ENCODE data around the gene CMTR1.

The CMTR1 gene

GRCh38 chr6:37513576-37513975 is 80.6 kb downstream of the CMTR1 start:
- no peak overlapping the region for H3K4me3 ChIP-seq (ENCODE audit: low read length)
- TF ChIP-seq CTCF (conservative IDR thresholded peaks at IDR 0.05; ENCODE audit: low read depth, low read length), result no peak
- DNase-seq (ENCODE audit: low read depth), result no peak

- no peak for TF ChIP-seq CTCF (conservative IDR thresholded peaks at IDR 0.05; ENCODE audit: low read depth, low read length)
- no peak overlapping the region for H3K4me3 ChIP-seq (ENCODE audit: low read length)
- no peak for DNase-seq (ENCODE audit: low read depth)
Measured at GRCh38 chr6:37514321-37514771, 81.3 kb downstream of the CMTR1 start.

DNA sequence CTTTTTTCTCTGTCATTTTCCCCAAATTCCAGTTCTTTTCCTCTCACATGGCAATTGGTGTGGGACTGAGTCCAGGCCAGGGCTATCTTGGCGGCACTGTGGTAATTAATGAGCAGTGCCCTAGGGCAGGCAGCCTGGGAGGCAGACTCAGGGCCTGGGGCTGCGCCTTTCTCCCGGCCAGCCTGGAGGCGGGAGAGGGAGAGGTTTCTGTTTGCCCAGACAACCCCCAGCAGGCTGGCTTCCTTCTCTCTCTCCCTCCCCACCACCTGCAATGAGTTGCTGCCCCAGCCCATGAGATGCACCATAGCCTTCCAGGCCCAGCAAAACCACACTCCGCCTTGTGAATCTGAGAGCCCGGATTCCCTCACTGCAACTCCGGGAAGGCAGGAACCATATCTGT is 81.8 kb downstream of the CMTR1 start:
- no peak for DNase-seq (ENCODE audit: low read depth)
- no peak overlapping the region for H3K4me3 ChIP-seq (ENCODE audit: low read length)
- TF ChIP-seq CTCF (conservative IDR thresholded peaks at IDR 0.05; ENCODE audit: low read depth, low read length), result no peak

DNA sequence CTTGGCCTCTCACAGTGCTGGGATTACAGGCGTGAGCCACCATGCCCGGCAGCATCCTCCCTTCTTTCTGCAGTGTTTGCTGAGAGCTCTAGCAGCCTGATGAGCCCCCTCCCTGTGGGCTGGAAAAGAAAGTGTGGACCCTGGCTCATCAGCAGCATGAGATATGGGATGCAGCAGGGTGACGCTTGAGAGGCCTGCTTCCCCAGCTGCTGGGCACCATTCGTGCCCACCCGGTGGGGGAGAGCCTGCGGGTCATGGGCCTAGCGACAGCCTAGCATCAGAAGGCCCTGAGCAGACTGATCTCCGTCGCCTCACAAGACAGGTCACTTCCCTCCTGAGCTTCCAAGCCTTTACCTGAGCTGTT is 82.7 kb downstream of the CMTR1 start:
- DNase-seq (ENCODE audit: low read depth), result no peak
- no peak overlapping the region for H3K4me3 ChIP-seq (ENCODE audit: low read length)
- no peak for TF ChIP-seq CTCF (conservative IDR thresholded peaks at IDR 0.05; ENCODE audit: low read depth, low read length)

GRCh38 chr6:37516076-37516919 is 83.3 kb downstream of the CMTR1 start:
- H3K4me3 ChIP-seq (ENCODE audit: low read length), result no peak overlapping the region
- TF ChIP-seq CTCF (conservative IDR thresholded peaks at IDR 0.05; ENCODE audit: low read depth, low read length), result no peak
- DNase-seq (ENCODE audit: low read depth), result no peak

DNA sequence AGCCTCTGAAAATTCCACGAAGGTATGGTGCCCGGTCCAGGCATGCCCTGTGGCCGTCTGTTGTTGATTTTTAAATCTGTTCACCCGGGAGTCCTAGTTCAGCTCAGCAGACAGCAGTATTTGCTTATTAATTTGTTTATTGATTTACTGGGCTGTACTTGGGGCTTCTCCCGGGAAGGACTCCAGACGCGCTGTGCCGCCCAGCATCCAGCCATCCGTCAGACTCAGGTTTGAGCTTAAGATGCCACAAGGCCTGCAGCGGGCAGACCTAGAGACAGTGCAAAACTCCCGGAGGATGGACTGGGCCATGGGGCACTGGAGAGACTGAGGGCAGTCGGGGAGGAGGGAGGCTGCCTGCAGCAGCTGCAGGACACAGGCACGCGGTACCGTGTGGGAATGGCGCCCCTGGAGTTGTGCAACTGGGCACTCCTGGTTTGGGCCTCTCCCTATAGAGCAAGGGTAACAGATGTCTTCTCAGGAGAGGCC is 83.9 kb downstream of the CMTR1 start:
- no peak for DNase-seq (ENCODE audit: low read depth)
- no peak overlapping the region for H3K4me3 ChIP-seq (ENCODE audit: low read length)
- TF ChIP-seq CTCF (conservative IDR thresholded peaks at IDR 0.05; ENCODE audit: low read depth, low read length), result no peak

DNA sequence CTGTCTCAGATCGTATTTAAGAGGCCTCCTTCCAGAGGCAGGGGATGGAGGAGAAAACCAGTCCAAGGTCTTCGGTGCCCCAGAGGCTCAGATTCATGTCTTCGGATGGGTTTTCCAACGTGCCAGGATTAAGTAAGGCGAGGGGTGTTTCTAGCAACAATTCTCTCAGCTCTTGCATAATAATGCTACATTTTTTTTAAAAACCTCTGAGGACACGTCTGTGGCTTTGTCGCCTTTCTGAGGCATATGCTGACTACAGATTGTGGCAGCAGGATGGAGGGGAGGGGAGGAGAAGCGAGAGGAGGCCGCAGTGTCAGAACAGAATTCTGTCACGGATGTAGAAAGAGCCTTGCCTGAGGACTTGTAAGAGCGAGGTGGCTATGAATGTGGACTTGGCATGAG is 84.4 kb downstream of the CMTR1 start:
- no peak for DNase-seq (ENCODE audit: low read depth)
- TF ChIP-seq CTCF (conservative IDR thresholded peaks at IDR 0.05; ENCODE audit: low read depth, low read length), result no peak
- no peak overlapping the region for H3K4me3 ChIP-seq (ENCODE audit: low read length)

Measured in retinal pigment epithelial cell (primary cell).